NCI-H524 (cell line): ENCODE data around the gene LGALS4.
"Not testable (repeated sequence)": the region's sequence is repeated elsewhere in the genome, so short reads cannot be mapped to it uniquely, and the experiment has no call there.

Source experiments
- DNase-seq, 2 experiments: peaks; one replicate each; lab custom pipeline; 2025; lab: John Stamatoyannopoulos, UW

The LGALS4 gene

GRCh38 chr19:38821230-38821825, 8.6 kb upstream of the LGALS4 start:
- not testable (repeated sequence) for DNase-seq

- DNase-seq: peak; percentile 19 to 48
Measured at GRCh38 chr19:38819231-38819920, 6.6 kb upstream of the LGALS4 start.

GRCh38 chr19:38817081-38817480, 4.3 kb upstream of the LGALS4 start:
- DNase-seq: no peak

DNA sequence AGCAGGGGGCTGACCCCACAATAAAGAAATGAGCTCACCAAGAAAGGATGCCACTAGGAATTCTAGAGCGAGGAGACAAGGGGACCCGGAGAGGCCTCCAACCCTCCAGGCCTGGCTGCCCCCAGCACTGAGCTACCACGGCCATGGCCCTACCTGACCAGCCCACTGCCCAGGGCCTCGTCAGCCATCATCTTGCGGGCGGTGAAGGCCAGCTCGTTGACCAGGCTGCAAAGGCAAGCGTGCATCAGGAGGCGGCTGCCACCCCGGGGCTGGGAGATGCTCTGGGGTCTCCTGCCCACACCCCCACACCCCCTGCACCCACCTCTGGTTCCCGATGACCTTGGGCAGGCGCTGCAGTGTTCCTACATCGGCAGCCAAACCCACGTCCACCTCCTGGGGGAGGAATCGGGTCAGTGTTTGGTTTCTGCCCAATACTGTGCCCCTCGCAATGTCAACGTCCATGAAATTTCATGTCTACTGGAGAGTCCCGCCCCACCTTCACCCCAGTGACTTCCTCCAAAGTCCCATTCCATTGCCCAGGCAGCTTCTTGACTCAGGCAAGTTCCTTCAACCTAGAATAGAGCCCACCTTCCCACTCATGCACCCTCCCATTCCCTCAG, 3.5 kb upstream of the LGALS4 start:
- DNase-seq: no peak

DNA sequence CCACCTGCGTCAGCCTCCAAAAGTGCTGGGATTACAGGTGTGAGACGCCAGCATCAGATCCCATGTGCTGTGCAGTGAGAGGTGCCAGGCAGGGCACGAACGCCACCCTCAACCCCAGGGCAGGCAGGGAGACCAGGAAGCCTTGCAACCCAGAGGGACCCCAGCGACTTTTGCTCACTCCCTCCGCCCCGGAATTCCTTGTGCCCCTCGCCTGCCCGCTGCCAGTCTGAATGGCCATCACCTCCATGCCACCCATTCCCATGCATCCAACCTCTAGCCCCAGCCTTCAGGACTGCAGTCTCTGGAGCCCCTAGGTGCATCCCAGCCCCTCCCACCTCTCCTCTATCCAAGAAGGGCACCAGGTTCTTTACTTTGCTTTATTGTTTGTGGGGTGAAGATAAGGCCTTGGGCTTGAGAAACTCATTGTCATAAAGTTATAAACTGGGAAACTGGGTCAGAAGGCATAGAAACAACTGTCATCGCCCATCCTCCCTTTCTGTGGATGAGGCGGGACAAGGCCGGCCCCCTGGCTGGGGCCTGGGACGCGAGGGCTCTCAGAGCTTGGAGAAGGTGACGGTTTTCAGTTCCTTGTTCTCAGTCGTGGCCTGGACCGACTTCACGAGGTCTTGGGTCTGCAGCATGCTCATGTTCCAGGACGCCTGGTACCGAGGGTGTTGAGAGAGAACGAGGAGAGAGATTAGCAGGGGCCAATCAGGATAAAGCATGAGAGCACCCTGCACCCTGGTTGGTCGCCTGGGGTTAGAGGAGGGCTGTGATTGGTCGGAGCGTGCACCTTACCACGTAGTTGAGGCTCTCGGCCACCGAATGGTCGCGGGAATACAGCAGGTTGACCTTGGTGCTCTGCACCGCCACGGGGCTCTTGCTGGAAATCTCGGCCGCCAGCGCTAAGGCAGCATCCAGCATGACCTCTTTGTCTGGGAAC, 2.6 kb upstream of the LGALS4 start:
- DNase-seq: no peak

DNA sequence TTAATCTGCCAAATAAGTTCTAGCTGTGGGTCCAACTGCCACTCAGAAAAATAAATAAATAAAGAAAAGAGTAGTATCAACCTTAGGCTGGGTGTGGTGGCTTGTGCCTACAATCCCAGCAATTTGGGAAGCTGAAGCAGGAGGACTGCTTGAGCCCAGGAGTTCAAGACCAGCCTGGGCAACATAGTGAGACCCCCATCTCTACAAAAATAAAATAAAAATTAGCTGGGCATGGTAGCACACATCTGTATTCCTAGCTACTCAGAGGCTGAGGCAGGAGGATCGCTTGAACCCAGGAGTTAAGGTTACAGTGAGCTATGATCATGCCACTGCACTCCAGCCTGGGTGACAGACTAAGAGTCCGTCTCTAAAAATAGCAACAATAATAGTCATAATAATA, 1.2 kb upstream of the LGALS4 start:
- DNase-seq: not testable (repeated sequence)

DNA sequence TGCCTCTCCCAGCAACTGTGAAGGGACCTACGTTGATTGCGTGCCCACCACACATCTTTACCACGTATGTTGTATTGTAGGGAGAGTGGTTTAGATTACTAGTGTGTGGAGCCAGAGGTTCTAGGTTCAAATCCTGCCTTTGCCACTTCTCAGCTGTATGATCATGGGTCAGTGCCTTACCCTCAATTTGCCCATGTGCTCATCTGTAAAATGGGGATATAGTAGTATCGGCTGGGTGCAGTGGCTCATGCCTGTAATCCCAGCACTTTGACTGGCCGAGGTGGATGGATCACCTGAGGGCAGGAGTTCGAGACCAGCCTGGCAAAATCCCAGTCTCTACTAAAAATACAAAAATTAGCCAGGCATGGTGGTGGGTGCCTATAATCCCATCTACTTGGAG, 578 bp upstream of the LGALS4 start:
- DNase-seq: no peak

DNA sequence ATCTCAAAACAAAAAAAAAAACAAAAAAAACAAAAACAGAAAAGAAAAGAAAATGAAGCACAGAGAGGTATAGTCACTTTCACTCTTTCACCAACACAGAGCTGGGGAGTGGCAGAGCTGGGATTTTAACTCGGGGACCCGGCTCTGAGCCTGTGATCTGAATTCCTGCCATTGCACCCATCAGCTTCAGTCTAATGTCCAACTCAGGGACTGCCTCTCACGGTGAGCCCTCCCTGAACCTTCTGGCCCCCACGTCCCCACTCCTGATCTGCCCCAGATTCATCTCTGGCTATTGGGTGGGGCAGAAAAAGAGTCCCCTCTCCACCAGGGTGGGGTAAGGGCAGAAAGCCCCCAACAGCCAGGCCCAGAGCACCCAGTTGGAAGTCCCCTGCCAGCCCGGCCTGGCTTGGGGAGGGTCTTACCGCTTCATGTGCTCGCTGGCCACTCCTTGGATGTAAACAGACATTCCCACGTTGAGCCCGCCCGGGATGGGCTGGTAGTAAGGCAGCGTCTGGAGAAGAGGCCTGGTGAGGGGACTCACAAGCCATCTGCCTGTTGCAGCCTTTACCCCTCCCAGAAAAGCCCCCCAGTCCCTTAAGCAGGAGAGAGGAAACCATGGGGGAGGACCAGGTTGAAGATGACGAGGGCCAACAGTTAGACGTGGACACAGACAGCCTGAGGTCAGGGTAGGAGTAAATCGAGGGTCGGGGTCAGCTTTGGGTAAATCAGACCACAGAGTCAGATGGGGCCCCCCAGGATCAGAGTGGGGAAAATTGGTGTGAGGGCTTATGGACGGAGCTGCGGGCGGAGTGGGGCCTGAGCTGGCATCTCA, 520 bp downstream of the LGALS4 start:
- DNase-seq: no peak

- peak in 1 of 2 experiments; percentile 32 for DNase-seq
Measured at GRCh38 chr19:38809592-38810252, 3.0 kb downstream of the LGALS4 start.

GRCh38 chr19:38808741-38809140, 4.0 kb downstream of the LGALS4 start:
- no peak for DNase-seq

DNA sequence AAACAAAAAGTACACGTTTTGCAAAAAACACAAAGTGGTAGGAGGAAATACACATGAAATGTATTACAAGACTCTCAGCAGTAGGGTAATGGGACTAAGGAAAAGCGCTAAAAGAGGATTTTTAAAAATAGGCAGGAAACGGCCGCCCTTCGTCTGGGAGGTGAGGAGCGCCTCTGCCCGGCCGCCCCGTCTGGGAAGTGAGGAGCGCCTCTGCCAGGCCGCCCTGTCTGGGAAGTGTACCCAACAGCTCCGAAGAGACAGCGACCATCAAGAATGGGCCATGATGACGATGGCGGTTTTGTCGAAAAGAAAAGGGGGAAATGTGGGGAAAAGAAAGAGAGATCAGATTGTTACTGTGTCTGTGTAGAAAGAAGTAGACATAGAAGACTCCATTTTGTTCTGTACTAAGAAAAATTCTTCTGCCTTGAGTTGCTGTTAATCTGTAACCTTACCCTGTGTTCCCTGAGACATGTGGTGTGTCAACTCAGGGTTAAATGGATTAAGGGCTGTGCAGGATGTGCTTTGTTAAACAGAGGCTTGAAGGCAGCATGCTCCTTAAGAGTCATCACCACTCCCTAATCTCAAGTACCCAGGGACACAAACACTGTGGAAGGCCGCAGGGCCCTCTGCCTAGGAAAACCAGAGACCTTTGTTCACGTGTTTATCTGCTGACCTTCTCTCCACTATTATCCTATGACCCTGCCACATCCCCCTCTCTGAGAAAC, 5.2 kb downstream of the LGALS4 start:
- peak; percentile 86 to 87 for DNase-seq

- DNase-seq: peak in 1 of 2 experiments; percentile 45
Measured at GRCh38 chr19:38806371-38806770, 6.4 kb downstream of the LGALS4 start.

DNA sequence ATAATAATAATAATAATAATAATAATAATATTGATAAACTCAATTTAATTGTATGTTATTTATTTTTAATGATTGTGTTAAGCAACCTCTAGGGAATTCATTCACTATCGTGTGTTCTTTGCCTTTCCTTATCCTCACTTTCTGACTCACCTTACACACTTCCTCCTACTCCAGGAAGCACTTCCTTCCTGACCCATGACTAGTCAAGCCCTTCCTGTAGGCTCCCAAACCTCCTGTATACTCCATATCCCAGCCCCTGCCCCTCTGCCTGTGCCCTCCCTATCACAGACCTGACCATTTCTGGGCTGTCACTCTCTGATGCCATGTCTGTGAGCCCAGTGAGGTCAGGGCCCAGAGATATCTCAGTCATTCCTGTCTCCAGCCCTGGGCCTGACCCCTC, 7.6 kb downstream of the LGALS4 start:
- DNase-seq: no peak

- no peak for DNase-seq
Measured at GRCh38 chr19:38803543-38803942, 9.2 kb downstream of the LGALS4 start.

DNA sequence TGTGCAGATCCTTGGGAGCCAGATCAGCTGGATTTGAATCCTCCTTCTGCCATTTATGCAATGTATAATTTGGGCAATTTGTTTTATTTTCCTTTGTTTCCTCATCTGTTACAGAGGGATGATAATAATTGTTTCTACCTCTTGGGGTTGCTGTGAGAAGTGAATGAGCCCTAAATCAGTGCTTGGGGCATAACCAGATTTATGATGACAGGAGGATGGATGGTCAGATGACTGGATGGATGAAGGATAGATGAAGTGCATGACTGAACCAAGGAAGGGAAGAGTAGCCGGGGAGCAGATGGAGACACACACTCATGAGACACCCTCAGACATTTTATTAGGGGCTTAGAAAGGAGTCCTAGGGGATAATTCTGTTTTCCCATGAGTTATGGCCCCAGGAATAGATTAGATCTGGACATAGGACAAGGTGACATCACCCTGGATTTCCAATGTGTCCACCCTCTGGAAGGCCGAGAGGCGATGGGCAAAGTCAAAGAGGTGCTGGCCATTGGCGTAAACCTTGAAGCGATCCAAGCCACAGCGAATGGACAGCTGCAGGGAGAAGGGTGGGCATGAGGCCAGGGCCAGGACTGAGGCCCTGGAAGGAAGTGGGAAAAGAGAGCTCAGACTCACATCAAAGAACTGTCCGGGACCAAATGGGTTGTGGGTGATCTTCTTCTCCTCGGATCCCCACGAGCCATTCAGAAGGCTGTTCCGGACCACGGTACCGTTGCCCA, 11.2 kb downstream of the LGALS4 start:
- no peak for DNase-seq

GRCh38 chr19:38800577-38801347, 12.0 kb downstream of the LGALS4 start:
- no peak for DNase-seq

GRCh38 chr19:38799104-38799503, 13.6 kb downstream of the LGALS4 start:
- DNase-seq: no peak

GRCh38 chr19:38797781-38798180, 15.0 kb downstream of the LGALS4 start:
- DNase-seq: not testable (repeated sequence)

DNA sequence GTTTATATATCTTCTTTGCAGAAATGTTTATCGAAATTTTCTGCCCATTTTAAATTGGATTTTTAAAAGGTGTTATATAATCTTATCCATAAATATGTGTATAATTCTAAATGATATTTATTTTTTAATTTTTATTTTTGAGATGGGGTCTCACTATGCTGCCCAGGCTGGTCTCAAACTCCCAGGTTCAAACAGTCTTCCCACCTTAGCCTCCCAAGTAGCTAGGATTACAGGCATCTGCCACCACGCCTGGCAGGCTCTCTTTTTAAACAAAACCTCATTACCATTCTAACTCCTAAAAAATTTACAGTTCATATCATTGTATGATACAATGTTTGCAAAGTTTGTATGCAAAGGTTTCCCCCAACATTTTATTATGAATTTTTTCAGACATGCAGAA, 16.6 kb downstream of the LGALS4 start:
- no peak for DNase-seq
